Erythroblast (primary cell): ENCODE results near the gene CTIF.

ENCODE experiments used
- GATA1 ChIP-seq: IDR thresholded peaks from 2 replicates; pipeline ENCODE4 v1.6.1; 2011; ENCODE audit warnings: low read depth, mild to moderate bottlenecking, control low read depth, low read length, moderate library complexity
- POLR2A ChIP-seq: IDR thresholded peaks from 2 replicates; pipeline ENCODE4 v1.6.1; 2011; ENCODE audit warnings: mild to moderate bottlenecking, low read length

- TF ChIP-seq POLR2A = no peak
- TF ChIP-seq GATA1 = no peak
These were observed 333.7 kb downstream of the CTIF start for GRCh38 chr18:48872234-48873145.
